ENCODE results near the gene MMD. TPM values are rescaled to one million over a fixed set of nuclear protein-coding genes. Genes with fewer than 3 reads are reported as not detected.
A peak's percentile ranks its signal among the peaks of the same experiment; 100 is the strongest.
"Not testable (repeated sequence)": the region's sequence is repeated elsewhere in the genome, so short reads cannot be mapped to it uniquely, and the experiment has no call there.

MMD gene
- total RNA-seq, 3 donors from 2014 or later, result 10.3 to 22.8 (median 14.7) TPM

GRCh38 chr17:55424893-55425540 lies 3.4 kb upstream of the MMD start:
- ATAC-seq, result no peak
- Histone ChIP-seq H3K9me3 (no peaks in the 10 kb centered on the region), H3K4me3 (no peak overlapping the region), H3K36me3 (ENCODE audit: low read depth) (no peaks in the 10 kb centered on the region), H3K4me1 (ENCODE audit: low read depth) (peaks cover 6% of the 10 kb centered on the region)
- TF ChIP-seq CTCF (IDR thresholded peaks at IDR 0.05), result no peak
- no peak for DNase-seq
- intact Hi-C loops (cut with DNase I, micrococcal nuclease), result no loop called here

- TF ChIP-seq CTCF (IDR thresholded peaks at IDR 0.05), result no peak
Observed at GRCh38 chr17:55423535-55423934, 1.9 kb upstream of the MMD start.

GRCh38 chr17:55422828-55423164 lies 1.2 kb upstream of the MMD start:
- intact Hi-C loops (cut with DNase I, micrococcal nuclease); ATAC-seq; H3K36me3 ChIP-seq (ENCODE audit: low read depth); H3K9me3 ChIP-seq; H3K4me3 ChIP-seq; H3K4me1 ChIP-seq (ENCODE audit: low read depth): not testable (repeated sequence)
- peak in 2 of 3 donors; percentile 25 to 42 for DNase-seq

More at GRCh38 chr17:55423535-55423934, 1.9 kb upstream of the MMD start:
- peaks cover 6% of the 10 kb centered on the region for H3K4me1 ChIP-seq (ENCODE audit: low read depth)
- intact Hi-C loops (cut with DNase I, micrococcal nuclease), result no loop called here
- ATAC-seq (no peak), DNase-seq (no peak)
- H3K4me3 ChIP-seq, result no peak overlapping the region
- H3K9me3 ChIP-seq, result no peaks in the 10 kb centered on the region
- H3K36me3 ChIP-seq (ENCODE audit: low read depth), result no peaks in the 10 kb centered on the region

GRCh38 chr17:55420776-55421178 lies 858 bp downstream of the MMD start:
- TF ChIP-seq CTCF (IDR thresholded peaks at IDR 0.05), result no peak
- DNase-seq, result peak; percentile 57 to 78 (median 71)
- Histone ChIP-seq H3K9me3 (no peaks in the 10 kb centered on the region), H3K4me3 (peak overlapping the region; percentile 64), H3K4me1 (ENCODE audit: low read depth) (peaks cover 6% of the 10 kb centered on the region), H3K36me3 (ENCODE audit: low read depth) (no peaks in the 10 kb centered on the region)
- intact Hi-C loops (cut with DNase I, micrococcal nuclease), result no loop called here
- ATAC-seq, result peak; percentile 15

- TF ChIP-seq CTCF (IDR thresholded peaks at IDR 0.05), result no peak
- Histone ChIP-seq H3K36me3 (ENCODE audit: low read depth) (no peaks in the 10 kb centered on the region), H3K4me3 (no peak overlapping the region), H3K9me3 (no peaks in the 10 kb centered on the region), H3K4me1 (ENCODE audit: low read depth) (peaks cover 6% of the 10 kb centered on the region)
- peak in 1 of 3 donors; percentile 39 for DNase-seq
- no peak for ATAC-seq
- intact Hi-C loops (cut with DNase I, micrococcal nuclease), result no loop called here
Observed at GRCh38 chr17:55420067-55420775, 1.4 kb downstream of the MMD start.
